CD14-positive monocyte (primary cell): Measurements from ENCODE around the gene KLHL6. TPM values are rescaled to one million over a fixed set of nuclear protein-coding genes. Genes with fewer than 3 reads are reported as not detected.
"Not testable (repeated sequence)": the region's sequence is repeated elsewhere in the genome, so short reads cannot be mapped to it uniquely, and the experiment has no call there.

ENCODE experiments used
- DNase-seq, 3 donors: peaks; one replicate each; pipeline ENCODE4 v3.0.0-alpha.2; 2011 to 2022
- H2AFZ ChIP-seq: 2 replicates; pipeline ENCODE4 v1.6.0; 2012; ENCODE audit warnings: mild to moderate bottlenecking, low read depth, low read length, inconsistent platforms; ENCODE audit not compliant: insufficient read depth, poor library complexity, severe bottlenecking
- H3K27ac ChIP-seq, 2 donors: 1 replicate in 1 of 2; 2 replicates in 1 of 2; pipeline ENCODE4 v1.5.1; 2012 to 2013; ENCODE audit warnings: low read length in 2 of 2, control low read depth in 1 of 2, inconsistent platforms in 1 of 2, low read depth in 1 of 2, mild to moderate bottlenecking in 1 of 2
- H3K27me3 ChIP-seq, 2 donors: one replicate each; pipeline versions ENCODE4 v1.6.0 to v1.6.1; 2011 to 2013; ENCODE audit warnings: low read length in 2 of 2; ENCODE audit not compliant: control insufficient read depth in 2 of 2, insufficient read depth in 2 of 2
- H3K36me3 ChIP-seq, 2 donors: replicated peaks in 1 of 2; 1 replicate in 1 of 2; 2 replicates in 1 of 2; pipeline versions ENCODE4 v1.5.1 to v1.6.1; 2012 to 2013; ENCODE audit warnings: low read length in 2 of 2, control low read depth in 1 of 2, inconsistent platforms in 1 of 2, mild to moderate bottlenecking in 1 of 2; ENCODE audit not compliant: insufficient read depth in 2 of 2, control insufficient read depth in 1 of 2
- H3K4me1 ChIP-seq, 2 donors: 1 replicate in 1 of 2; 2 replicates in 1 of 2; pipeline versions ENCODE4 v1.5.1 to v1.6.1; 2012 to 2013; ENCODE audit warnings: low read length in 2 of 2, control low read depth in 1 of 2, inconsistent platforms in 1 of 2, mild to moderate bottlenecking in 1 of 2, moderate library complexity in 1 of 2; ENCODE audit not compliant: insufficient read depth in 2 of 2, control insufficient read depth in 1 of 2
- H3K4me2 ChIP-seq: replicated peaks from 2 replicates; pipeline ENCODE3; 2012; ENCODE audit warnings: low read length, moderate library complexity, mild to moderate bottlenecking; ENCODE audit not compliant: poor library complexity, severe bottlenecking; ENCODE audit errors: extremely low read depth
- H3K4me3 ChIP-seq, 3 experiments: fragments of 200-600 bp in 1 of 3; sonication (generic) in 1 of 3; replicated peaks in 1 of 3; 1 replicate in 2 of 3; 2 replicates in 1 of 3; pipeline ENCODE4 v1.5.1; 2011 to 2013; ENCODE audit warnings: low read length in 3 of 3, mild to moderate bottlenecking in 3 of 3, control low read depth in 2 of 3, low read depth in 2 of 3, inconsistent platforms in 1 of 3, moderate library complexity in 1 of 3
- H3K79me2 ChIP-seq: 2 replicates; pipeline ENCODE4 v1.6.0; 2012; ENCODE audit warnings: mild to moderate bottlenecking, control low read depth, inconsistent platforms, low read length, moderate library complexity; ENCODE audit not compliant: insufficient read depth
- H3K9ac ChIP-seq: 2 replicates; pipeline ENCODE4 v1.6.0; 2017; ENCODE audit warnings: low read length, mild to moderate bottlenecking; ENCODE audit not compliant: insufficient read depth, poor library complexity, severe bottlenecking
- H3K9me3 ChIP-seq, 2 donors: replicated peaks in 1 of 2; 1 replicate in 1 of 2; 2 replicates in 1 of 2; pipeline versions ENCODE4 v1.5.1 to v1.6.1; 2012 to 2013; ENCODE audit warnings: low read length in 2 of 2, control low read depth in 1 of 2; ENCODE audit not compliant: control insufficient read depth in 1 of 2, insufficient read depth in 1 of 2
- H4K20me1 ChIP-seq: 2 replicates; pipeline ENCODE4 v1.6.0; 2012; ENCODE audit warnings: mild to moderate bottlenecking, low read length, control low read depth, moderate library complexity; ENCODE audit not compliant: insufficient read depth
- H3K27ac Mint-ChIP-seq, 7 donors: one replicate each; pipeline ENCODE4 v1.8.0; 2020; ENCODE audit warnings: mild to moderate bottlenecking in 7 of 7, mixed read lengths in 7 of 7, moderate library complexity in 6 of 7, inconsistent platforms in 2 of 7
- H3K27me3 Mint-ChIP-seq, 3 donors: one replicate each; pipeline ENCODE4 v1.8.0; 2021 to 2022; ENCODE audit warnings: low read depth in 3 of 3, mild to moderate bottlenecking in 3 of 3, mixed read lengths in 3 of 3, moderate library complexity in 3 of 3, inconsistent platforms in 1 of 3
- H3K36me3 Mint-ChIP-seq, 2 donors: one replicate each; pipeline ENCODE4 v1.8.0; 2020; ENCODE audit warnings: mixed read lengths in 2 of 2, inconsistent platforms in 1 of 2, mild to moderate bottlenecking in 1 of 2
- H3K4me1 Mint-ChIP-seq: one replicate; pipeline ENCODE4 v1.8.0; 2020; ENCODE audit warnings: mild to moderate bottlenecking, mixed read lengths
- H3K4me3 Mint-ChIP-seq, 2 donors: one replicate each; pipeline ENCODE4 v1.8.0; 2020; ENCODE audit warnings: mild to moderate bottlenecking in 2 of 2, mixed read lengths in 2 of 2, moderate library complexity in 1 of 2
- H3K9me3 Mint-ChIP-seq, 7 donors: one replicate each; pipeline ENCODE4 v1.8.0; 2020 to 2022; ENCODE audit warnings: mixed read lengths in 7 of 7, mild to moderate bottlenecking in 6 of 7, moderate library complexity in 6 of 7, inconsistent platforms in 2 of 7
- CTCF ChIP-seq: fragments of 200-600 bp; IDR thresholded peaks from one replicate; pipeline ENCODE4 v1.8.0; 2022; ENCODE audit warnings: antibody characterized with exemption, mild to moderate bottlenecking
- WGBS: methylation state at CpG from one replicate; pipeline ENCODE4 v1.1.5; 2013; ENCODE audit warnings: missing lambda C conversion rate; ENCODE audit not compliant: insufficient coverage; 5-methylcytosine and 5-hydroxymethylcytosine counted together
- intact Hi-C, 2 donors: fragments of 100-400 bp; cut with micrococcal nuclease; formaldehyde crosslinking; loops; one replicate each; pipeline versions ENCODE4 v1.15.0 to v1.15.1; 2023
- polyA plus RNA-seq, 3 donors: library from polyadenylated mRNA; depleted of rRNA in 1 of 3; unstranded in 2 of 3; stranded (reverse) in 1 of 3; fragments of 300-500 nt in 2 of 3; fragments of >200 nt in 1 of 3; fragmentation: Illumina TruSeq in 2 of 3; gene quantifications; 1 replicate in 2 of 3; 2 replicates in 1 of 3; pipeline ENCODE4 v1.2.3, GENCODE V29; 2012 to 2021

Gene KLHL6
- polyA plus RNA-seq, 3 donors, result 5.7 to 15.2 (median 10.6) TPM

DNA sequence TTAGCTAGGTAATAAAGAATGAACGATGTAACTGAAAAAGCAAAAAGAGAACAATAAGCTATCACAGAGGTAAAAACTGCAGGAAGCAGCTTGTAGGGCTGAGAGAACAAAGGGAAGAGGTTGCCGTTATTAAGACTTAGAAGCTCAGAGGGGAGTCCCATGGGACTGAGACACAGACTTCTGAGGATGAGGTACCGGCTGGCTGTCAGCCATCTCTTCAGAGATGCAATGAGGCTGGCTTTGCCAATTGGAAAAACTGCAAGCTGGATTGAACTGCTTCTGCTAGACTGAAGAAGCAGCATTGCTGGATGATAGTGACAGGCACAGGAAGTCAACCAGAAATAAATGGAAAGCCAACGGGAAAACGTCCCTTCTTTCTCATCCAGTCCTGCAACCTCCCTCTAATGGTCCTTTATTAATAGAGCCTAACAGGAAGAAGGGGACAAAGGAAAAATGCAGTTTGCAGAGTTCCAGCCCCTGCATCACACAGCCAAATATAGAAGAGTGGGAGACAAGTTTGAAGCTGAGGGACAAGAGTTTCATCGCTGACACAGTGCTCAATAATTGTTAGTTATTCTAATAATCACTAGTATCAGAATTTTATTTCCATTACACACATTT is 21.1 kb upstream of the KLHL6 start:
- no peak overlapping the region for H2AFZ ChIP-seq
- no peak overlapping the region for H3K27ac ChIP-seq
- no peak overlapping the region for H3K4me2 ChIP-seq
- H3K9ac ChIP-seq, result no peak overlapping the region
- no peaks in the 10 kb centered on the region for H3K79me2 ChIP-seq
- intact Hi-C loops, result no loop called here
- DNase-seq, result no peak
- 20% methylated on average over 3 of the region's 6 CpGs for WGBS
- H3K36me3 ChIP-seq, result no peaks in the 10 kb centered on the region
- H3K9me3 ChIP-seq, result no peaks in the 10 kb centered on the region
- Mint-ChIP-seq H3K27me3 (peaks cover 0 to 6% (median 2%) of the 10 kb centered on the region in 3 donors), H3K9me3 (peaks cover 0 to 2% (median 0%) of the 10 kb centered on the region in 7 donors), H3K4me1 (peaks cover 7% of the 10 kb centered on the region), H3K4me3 (no peak overlapping the region), H3K27ac (no peak overlapping the region), H3K36me3 (no peaks in the 10 kb centered on the region)
- H3K27me3 ChIP-seq, result no peaks in the 10 kb centered on the region
- no peak for TF ChIP-seq CTCF
- no peak overlapping the region for H3K4me3 ChIP-seq
- no peaks in the 10 kb centered on the region for H3K4me1 ChIP-seq
- no peaks in the 10 kb centered on the region for H4K20me1 ChIP-seq

DNA sequence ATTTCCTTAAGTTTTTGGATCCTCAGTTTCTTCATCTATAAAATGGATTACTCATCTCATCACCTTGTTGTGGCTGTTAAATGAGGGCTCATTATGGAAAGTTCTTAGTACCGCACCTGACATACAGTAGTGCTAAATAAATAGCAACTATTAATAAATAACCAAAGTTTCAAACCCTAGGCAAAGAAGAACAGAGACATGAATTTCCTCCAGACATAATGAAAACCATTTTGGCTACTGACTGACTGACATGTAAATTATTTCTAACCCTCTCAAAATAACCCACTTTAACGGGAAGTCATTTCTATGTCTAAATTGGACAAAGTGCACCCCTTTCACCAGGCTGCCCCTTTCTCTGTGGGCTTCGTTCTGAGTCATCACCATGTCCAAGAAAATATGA is 17.4 kb upstream of the KLHL6 start:
- Mint-ChIP-seq H3K27me3 (peaks cover 0 to 2% (median 2%) of the 10 kb centered on the region in 3 donors), H3K27ac (no peak overlapping the region), H3K9me3 (no peaks in the 10 kb centered on the region), H3K4me3 (no peak overlapping the region), H3K36me3 (no peaks in the 10 kb centered on the region), H3K4me1 (peaks cover 2% of the 10 kb centered on the region)
- no peaks in the 10 kb centered on the region for H3K9me3 ChIP-seq
- no peak for TF ChIP-seq CTCF
- H3K9ac ChIP-seq, result no peak overlapping the region
- H2AFZ ChIP-seq, result no peak overlapping the region
- intact Hi-C loops, result no loop called here
- H3K4me2 ChIP-seq, result no peak overlapping the region
- WGBS, result 81% methylated on average over 2 of the region's 3 CpGs
- DNase-seq, result no peak
- H3K27ac ChIP-seq, result no peak overlapping the region
- H3K4me1 ChIP-seq, result no peaks in the 10 kb centered on the region
- H3K79me2 ChIP-seq, result no peaks in the 10 kb centered on the region
- H3K4me3 ChIP-seq, result no peak overlapping the region
- H3K36me3 ChIP-seq, result no peaks in the 10 kb centered on the region
- no peaks in the 10 kb centered on the region for H3K27me3 ChIP-seq
- no peaks in the 10 kb centered on the region for H4K20me1 ChIP-seq

DNA sequence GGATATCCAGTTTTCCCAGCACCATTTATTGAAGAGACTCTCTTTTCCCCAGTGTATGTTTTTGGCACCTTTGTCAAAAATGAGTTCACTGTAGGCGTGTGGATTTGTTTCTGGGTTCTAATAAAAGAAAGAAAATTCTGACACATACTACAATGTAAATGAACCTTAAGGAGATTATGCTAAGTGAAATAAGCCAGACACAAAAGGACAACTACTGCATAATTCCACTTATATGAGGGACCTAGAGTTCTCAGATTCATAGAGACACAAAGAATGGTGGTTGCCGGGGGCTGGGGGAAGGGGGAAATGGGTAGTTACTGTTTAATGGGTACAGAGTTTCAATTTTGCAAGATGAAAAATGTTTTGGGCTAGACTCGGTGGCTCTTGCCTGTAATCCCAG is 14.7 kb upstream of the KLHL6 start:
- H3K36me3 ChIP-seq, H3K27ac ChIP-seq, intact Hi-C loops, H3K4me3 Mint-ChIP-seq, H2AFZ ChIP-seq, H3K4me1 Mint-ChIP-seq, H3K4me1 ChIP-seq, H3K9ac ChIP-seq, DNase-seq, H3K79me2 ChIP-seq, H3K27me3 Mint-ChIP-seq, H3K9me3 ChIP-seq, H4K20me1 ChIP-seq, H3K9me3 Mint-ChIP-seq, H3K27ac Mint-ChIP-seq, H3K27me3 ChIP-seq, H3K4me3 ChIP-seq, H3K36me3 Mint-ChIP-seq, H3K4me2 ChIP-seq: not testable (repeated sequence)
- 100% methylated on average over 1 of the region's 3 CpGs for WGBS
